ENCODE results near the gene SOX13.

SOX13 gene

GRCh38 chr1:204142032-204142974 lies 69.4 kb downstream of the SOX13 start:
- no peak for TF ChIP-seq CTCF (conservative IDR thresholded peaks at IDR 0.05; ENCODE audit: low read depth, low read length)
- H3K4me3 ChIP-seq (ENCODE audit: low read length): no peak overlapping the region
- DNase-seq (ENCODE audit: low read depth): no peak

GRCh38 chr1:204143276-204144041 lies 70.5 kb downstream of the SOX13 start:
- no peak for DNase-seq (ENCODE audit: low read depth)
- no peak for TF ChIP-seq CTCF (conservative IDR thresholded peaks at IDR 0.05; ENCODE audit: low read depth, low read length)
- H3K4me3 ChIP-seq (ENCODE audit: low read length): no peak overlapping the region

GRCh38 chr1:204145033-204145504 lies 72.2 kb downstream of the SOX13 start:
- no peak for TF ChIP-seq CTCF (conservative IDR thresholded peaks at IDR 0.05; ENCODE audit: low read depth, low read length)
- no peak for DNase-seq (ENCODE audit: low read depth)
- H3K4me3 ChIP-seq (ENCODE audit: low read length): no peak overlapping the region

- no peak overlapping the region for H3K4me3 ChIP-seq (ENCODE audit: low read length)
- DNase-seq (ENCODE audit: low read depth): no peak
- TF ChIP-seq CTCF (conservative IDR thresholded peaks at IDR 0.05; ENCODE audit: low read depth, low read length): no peak
Observed at GRCh38 chr1:204146309-204146708, 73.4 kb downstream of the SOX13 start.

GRCh38 chr1:204146965-204147364 lies 74.0 kb downstream of the SOX13 start:
- DNase-seq (ENCODE audit: low read depth): no peak
- H3K4me3 ChIP-seq (ENCODE audit: low read length): no peak overlapping the region
- TF ChIP-seq CTCF (conservative IDR thresholded peaks at IDR 0.05; ENCODE audit: low read depth, low read length): no peak

- H3K4me3 ChIP-seq (ENCODE audit: low read length): no peak overlapping the region
- no peak for DNase-seq (ENCODE audit: low read depth)
- no peak for TF ChIP-seq CTCF (conservative IDR thresholded peaks at IDR 0.05; ENCODE audit: low read depth, low read length)
Observed at GRCh38 chr1:204147406-204148383, 74.8 kb downstream of the SOX13 start.
